Natural killer cell treated with Interleukin-12 subunit alpha and Interleukin-12 subunit beta and Interleukin-15 and Interleukin-18, amount 100 ng/mL, for 72 hours (primary cell): ENCODE results near the gene GRIFIN. TPM values are rescaled to one million over a fixed set of nuclear protein-coding genes. Genes with fewer than 3 reads are reported as not detected.

Source experiments
- ATAC-seq, 2 donors: fragments of 150-1000 bp; cut with Tn5 transposase in 1 of 2; sonication (Bioruptor Pico), chemical (Tn5 transposase) in 1 of 2; 2 replicates each; pipeline ENCODE4 v1.10.0; 2021
- DNase-seq: peaks from one replicate; pipeline ENCODE4 v3.0.0; 2022; ENCODE audit warnings: low spot score
- H3K27ac Mint-ChIP-seq, 2 donors: 1 replicate in 1 of 2; 2 replicates in 1 of 2; pipeline ENCODE4 v1.8.0; 2022; ENCODE audit warnings: mixed read lengths in 2 of 2, mild to moderate bottlenecking in 1 of 2, moderate library complexity in 1 of 2
- H3K27me3 Mint-ChIP-seq, 2 donors: 1 replicate in 1 of 2; 2 replicates in 1 of 2; pipeline ENCODE4 v1.8.0; 2022; ENCODE audit warnings: mixed read lengths in 2 of 2
- H3K36me3 Mint-ChIP-seq: one replicate; pipeline ENCODE4 v1.8.0; 2022; ENCODE audit warnings: mixed read lengths
- H3K4me1 Mint-ChIP-seq, 2 donors: 1 replicate in 1 of 2; 2 replicates in 1 of 2; pipeline ENCODE4 v1.8.0; 2022; ENCODE audit warnings: low read depth in 2 of 2, mixed read lengths in 2 of 2, mild to moderate bottlenecking in 1 of 2
- H3K4me3 Mint-ChIP-seq: one replicate; pipeline ENCODE4 v1.8.0; 2022; ENCODE audit warnings: mixed read lengths
- H3K9me3 Mint-ChIP-seq: 2 replicates; pipeline ENCODE4 v1.8.0; 2022; ENCODE audit warnings: mixed read lengths
- total RNA-seq, 2 donors: library from RNA; stranded (reverse); gene quantifications; one replicate each; pipeline ENCODE4 v1.2.3, GENCODE V29; 2022

GRIFIN gene
- total RNA-seq, 2 donors from 2014 or later = not detected

DNA sequence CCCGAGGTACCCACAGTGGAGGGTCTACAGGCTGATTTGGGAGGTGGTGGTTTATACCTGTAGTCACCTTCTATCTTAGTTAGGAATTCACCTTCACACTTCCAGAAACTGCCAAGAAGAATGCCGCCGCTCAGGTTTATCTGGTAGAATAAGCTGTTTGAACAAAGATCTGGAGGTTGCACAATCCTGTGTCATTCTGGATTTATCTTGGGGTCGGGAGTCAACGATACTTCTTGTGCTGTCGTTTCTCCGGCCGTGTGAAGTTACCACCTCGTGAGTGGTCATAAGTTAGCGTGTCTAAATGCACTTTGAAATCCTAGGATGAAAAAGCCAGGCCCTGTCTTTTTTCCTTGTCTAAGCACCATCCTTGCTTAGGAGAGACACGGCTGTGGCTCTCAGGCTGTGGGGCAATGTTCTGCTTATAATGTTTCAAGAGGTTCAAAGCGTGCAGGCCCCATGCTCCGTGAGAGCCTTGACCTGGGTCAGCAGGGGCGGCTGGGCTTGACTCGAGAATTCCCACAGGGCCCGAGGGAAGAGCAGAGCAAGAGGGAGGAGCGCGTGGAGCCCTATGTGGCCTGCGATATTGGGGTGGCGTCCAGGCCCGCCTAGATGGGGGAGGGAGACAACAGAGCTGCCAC, 35.5 kb downstream of the GRIFIN start:
- no peak for ATAC-seq
- no peaks in the 10 kb centered on the region for H3K9me3 Mint-ChIP-seq
- no peak overlapping the region for H3K4me3 Mint-ChIP-seq
- no peak for DNase-seq
- no peaks in the 10 kb centered on the region for H3K36me3 Mint-ChIP-seq
- H3K27ac Mint-ChIP-seq = peak overlapping the region; percentile 40 to 90
- peaks cover 26 to 42% of the 10 kb centered on the region in 2 donors for H3K4me1 Mint-ChIP-seq
- H3K27me3 Mint-ChIP-seq = no peaks in the 10 kb centered on the region

DNA sequence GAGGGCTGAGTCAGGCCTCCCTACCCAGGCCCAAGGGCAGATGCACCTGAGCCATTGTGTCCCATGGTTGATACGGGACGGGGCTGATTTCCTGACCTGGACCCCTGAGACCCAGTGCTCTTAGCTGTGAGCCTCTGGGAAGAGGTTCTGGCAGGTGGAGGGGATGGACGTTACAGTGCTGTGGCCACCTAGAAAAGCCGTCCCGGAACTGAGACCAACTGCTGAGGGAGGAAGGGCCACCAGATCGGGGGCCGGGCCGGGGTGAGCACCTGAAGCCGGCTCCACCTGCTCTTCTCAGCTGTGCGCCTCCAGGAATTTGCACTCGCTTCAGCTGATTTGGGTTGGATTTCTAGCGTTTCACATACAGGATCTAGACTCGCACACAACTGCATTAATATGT, 37.4 kb downstream of the GRIFIN start:
- DNase-seq (no peak), ATAC-seq (no peak)
- Mint-ChIP-seq H3K4me1 (peaks cover 36 to 51% of the 10 kb centered on the region in 2 donors), H3K36me3 (no peaks in the 10 kb centered on the region), H3K4me3 (no peak overlapping the region), H3K9me3 (no peaks in the 10 kb centered on the region), H3K27me3 (no peaks in the 10 kb centered on the region), H3K27ac (peak overlapping the region in 1 of 2 donors; percentile 67)

DNA sequence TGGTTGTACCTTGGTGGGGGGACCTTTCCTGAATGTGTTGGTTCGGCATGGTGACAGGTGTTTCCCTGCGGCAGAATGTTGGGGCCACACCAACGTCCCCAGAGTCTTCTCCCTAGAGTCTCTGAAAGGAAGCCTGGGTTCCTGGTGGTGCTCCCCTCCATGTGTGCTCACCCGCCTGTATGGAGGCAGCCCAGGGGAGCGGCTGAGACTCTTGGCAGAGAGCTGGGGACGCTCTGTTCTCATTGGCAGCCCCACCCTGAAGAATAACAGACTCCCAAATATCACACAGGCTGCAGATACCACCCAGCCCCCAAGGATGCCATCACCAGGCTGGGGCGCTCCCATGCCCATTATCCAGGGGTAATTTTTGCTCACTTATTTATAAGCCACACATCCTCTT, 38.0 kb downstream of the GRIFIN start:
- Mint-ChIP-seq H3K27me3 (no peaks in the 10 kb centered on the region), H3K4me1 (peaks cover 36 to 51% of the 10 kb centered on the region in 2 donors), H3K9me3 (no peaks in the 10 kb centered on the region), H3K27ac (peak overlapping the region in 1 of 2 donors; percentile 67), H3K36me3 (no peaks in the 10 kb centered on the region), H3K4me3 (no peak overlapping the region)
- DNase-seq = no peak
- no peak for ATAC-seq

DNA sequence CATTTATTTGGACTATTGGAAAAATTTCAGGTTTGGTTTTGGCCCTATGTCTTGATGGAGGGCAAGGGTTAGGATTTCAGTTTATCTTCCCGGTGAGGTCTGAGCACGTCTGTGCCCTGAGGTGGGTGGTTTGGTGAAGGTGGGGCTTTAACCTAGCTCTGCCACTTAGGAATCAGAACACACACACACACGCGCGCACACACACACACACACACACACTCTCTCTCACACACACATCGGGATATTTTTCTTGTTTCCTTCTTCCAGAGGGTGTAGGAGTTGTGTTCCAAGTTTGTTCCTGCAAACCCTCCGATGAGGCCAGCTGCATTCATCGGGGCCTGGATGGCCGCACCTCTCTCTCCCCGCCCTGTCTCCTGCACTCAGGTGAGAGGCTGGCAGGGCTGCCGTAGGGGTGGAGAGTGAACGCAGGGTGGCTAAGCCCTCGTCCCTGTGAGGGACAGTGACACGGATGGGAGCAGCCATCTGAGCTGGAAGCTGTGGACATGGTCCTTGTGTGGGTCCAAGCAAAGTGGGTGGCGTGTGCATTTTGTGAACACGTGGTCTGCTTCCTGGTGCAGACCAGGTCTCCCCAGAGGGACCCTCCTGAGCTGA, 38.6 kb downstream of the GRIFIN start:
- DNase-seq (no peak), ATAC-seq (no peak)
- Mint-ChIP-seq H3K27ac (no peak overlapping the region), H3K36me3 (no peaks in the 10 kb centered on the region), H3K9me3 (no peaks in the 10 kb centered on the region), H3K27me3 (no peaks in the 10 kb centered on the region), H3K4me1 (peaks cover 36 to 51% of the 10 kb centered on the region in 2 donors), H3K4me3 (no peak overlapping the region)

DNA sequence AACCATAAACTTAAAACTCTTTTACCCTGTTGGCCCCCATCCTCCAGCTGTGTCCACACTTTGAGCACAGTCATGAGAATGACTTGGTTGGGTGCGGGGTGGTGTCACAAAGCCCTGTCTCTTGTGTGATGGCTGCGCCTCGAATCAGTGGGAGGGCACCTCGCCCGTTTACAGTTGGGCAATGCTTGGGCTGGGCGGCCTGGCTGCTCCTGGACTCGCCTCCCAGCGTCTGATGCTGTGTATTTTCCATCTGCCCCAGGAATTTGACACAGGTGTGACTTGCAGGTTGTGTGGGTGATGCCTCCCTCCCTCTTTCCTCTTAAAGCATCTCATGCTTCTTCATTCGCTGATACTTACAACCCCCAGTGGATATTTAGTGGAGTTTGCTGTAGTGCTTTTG, 39.1 kb downstream of the GRIFIN start:
- H3K4me3 Mint-ChIP-seq = no peak overlapping the region
- no peak for ATAC-seq
- no peaks in the 10 kb centered on the region for H3K9me3 Mint-ChIP-seq
- no peak for DNase-seq
- H3K36me3 Mint-ChIP-seq = no peaks in the 10 kb centered on the region
- no peaks in the 10 kb centered on the region for H3K27me3 Mint-ChIP-seq
- H3K4me1 Mint-ChIP-seq = peaks cover 35 to 52% of the 10 kb centered on the region in 2 donors
- H3K27ac Mint-ChIP-seq = no peak overlapping the region

DNA sequence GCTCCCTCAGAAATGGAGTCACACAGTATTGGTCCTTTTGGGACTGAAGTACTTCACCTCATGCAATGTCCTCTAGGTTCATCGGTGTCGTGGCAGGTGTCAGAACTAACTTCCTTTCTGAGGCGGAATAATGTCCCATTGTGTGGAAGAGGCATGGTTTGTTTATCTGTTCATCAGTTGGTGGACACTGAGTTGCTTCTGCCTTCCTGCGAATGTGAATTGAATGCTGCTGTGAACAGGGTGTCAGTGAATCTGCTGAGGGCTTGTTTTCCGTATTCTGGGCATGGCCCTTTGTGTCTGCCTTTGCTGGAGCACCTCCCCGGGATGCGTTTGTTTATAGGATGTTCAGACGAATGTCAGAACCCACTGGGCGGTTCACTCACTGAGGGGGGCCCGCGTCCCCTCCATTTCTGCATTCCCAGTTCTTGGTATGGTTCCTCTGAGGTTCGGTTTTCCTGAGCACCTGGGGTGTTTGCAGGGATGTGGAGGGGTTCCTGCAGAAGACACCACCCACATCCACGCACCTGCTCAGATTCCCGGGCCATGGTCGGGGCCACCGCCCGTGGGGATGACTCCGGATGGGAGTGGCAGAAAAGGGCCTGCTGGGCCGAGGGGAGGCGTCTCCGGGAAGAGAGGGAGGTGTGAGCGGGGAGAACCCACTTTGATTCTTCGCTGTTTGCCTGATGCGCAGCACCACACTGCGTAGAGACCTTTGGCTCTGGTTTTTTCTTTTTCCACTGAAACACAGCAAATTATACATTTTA, 39.7 kb downstream of the GRIFIN start:
- ATAC-seq = no peak
- H3K4me3 Mint-ChIP-seq = no peak overlapping the region
- no peaks in the 10 kb centered on the region for H3K36me3 Mint-ChIP-seq
- no peaks in the 10 kb centered on the region for H3K27me3 Mint-ChIP-seq
- H3K9me3 Mint-ChIP-seq = no peaks in the 10 kb centered on the region
- peaks cover 34 to 52% of the 10 kb centered on the region in 2 donors for H3K4me1 Mint-ChIP-seq
- DNase-seq = no peak
- peak overlapping the region in 1 of 2 donors; percentile 60 for H3K27ac Mint-ChIP-seq

DNA sequence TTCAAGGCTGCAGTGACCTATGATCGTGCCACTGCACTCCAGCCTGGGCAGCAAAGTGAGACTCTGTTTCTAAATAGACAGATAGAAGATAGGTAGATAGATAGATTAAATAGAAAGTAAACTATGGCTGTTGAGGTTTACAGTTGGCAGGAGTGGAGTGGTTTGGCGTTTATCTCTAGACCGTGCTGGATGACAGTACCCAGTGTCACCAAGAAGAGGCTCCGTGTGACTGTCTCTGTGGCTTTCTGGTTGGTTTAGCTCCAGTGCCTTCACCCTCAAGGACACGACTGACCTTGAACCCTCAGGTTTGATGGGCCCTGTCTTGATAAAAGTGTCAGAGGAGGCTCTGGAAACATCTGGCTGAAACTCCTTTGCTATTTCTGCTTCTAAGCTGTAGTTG, 41.1 kb downstream of the GRIFIN start:
- Mint-ChIP-seq H3K36me3 (peaks cover 6% of the 10 kb centered on the region), H3K27ac (peak overlapping the region in 1 of 2 donors; percentile 60), H3K4me1 (peaks cover 26 to 47% of the 10 kb centered on the region in 2 donors), H3K27me3 (no peaks in the 10 kb centered on the region), H3K4me3 (no peak overlapping the region), H3K9me3 (peaks cover 4% of the 10 kb centered on the region)
- no peak for ATAC-seq
- no peak for DNase-seq

DNA sequence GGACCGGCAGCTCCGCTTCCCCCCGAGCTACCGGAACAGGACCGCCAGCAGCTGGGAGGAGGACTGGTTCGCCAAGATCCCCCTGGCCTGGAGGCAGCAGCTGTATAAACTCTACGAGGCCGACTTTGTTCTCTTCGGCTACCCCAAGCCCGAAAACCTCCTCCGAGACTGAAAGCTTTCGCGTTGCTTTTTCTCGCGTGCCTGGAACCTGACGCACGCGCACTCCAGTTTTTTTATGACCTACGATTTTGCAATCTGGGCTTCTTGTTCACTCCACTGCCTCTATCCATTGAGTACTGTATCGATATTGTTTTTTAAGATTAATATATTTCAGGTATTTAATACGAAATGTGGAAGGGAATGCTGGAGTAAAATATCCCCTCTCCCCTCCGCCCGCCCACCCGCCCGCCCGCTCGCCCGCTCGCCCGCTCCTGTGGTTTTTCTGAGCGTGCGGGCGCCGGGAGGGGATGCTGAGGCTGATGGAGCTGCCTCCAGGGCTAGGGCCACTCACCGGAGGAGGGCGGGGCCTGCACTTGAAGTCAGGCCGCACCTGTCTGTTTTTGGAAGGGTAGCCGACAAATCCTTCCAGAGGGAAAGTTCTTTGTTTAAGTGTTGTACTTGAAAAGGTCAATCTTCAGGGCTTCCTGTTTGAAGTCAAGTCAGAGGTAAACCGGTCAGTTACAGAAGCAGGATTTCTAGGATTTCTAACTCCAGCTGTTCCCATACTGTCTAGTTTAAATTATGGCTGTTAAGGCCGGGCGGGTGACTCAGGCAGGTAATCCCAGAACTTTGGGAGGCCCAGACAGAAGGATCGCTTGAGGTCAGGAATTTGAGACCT, 42.3 kb downstream of the GRIFIN start:
- Mint-ChIP-seq H3K27ac (no peak overlapping the region), H3K36me3 (peaks cover 6% of the 10 kb centered on the region), H3K9me3 (peaks cover 4% of the 10 kb centered on the region), H3K4me1 (peaks cover 34 to 53% of the 10 kb centered on the region in 2 donors), H3K27me3 (no peaks in the 10 kb centered on the region), H3K4me3 (no peak overlapping the region)
- ATAC-seq = no peak
- DNase-seq = no peak

DNA sequence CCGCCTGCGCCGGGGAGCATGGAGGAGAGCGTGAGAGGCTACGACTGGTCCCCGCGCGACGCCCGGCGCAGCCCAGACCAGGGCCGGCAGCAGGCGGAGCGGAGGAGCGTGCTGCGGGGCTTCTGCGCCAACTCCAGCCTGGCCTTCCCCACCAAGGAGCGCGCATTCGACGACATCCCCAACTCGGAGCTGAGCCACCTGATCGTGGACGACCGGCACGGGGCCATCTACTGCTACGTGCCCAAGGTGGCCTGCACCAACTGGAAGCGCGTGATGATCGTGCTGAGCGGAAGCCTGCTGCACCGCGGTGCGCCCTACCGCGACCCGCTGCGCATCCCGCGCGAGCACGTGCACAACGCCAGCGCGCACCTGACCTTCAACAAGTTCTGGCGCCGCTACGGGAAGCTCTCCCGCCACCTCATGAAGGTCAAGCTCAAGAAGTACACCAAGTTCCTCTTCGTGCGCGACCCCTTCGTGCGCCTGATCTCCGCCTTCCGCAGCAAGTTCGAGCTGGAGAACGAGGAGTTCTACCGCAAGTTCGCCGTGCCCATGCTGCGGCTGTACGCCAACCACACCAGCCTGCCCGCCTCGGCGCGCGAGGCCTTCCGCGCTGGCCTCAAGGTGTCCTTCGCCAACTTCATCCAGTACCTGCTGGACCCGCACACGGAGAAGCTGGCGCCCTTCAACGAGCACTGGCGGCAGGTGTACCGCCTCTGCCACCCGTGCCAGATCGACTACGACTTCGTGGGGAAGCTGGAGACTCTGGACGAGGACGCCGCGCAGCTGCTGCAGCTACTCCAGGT, 43.1 kb downstream of the GRIFIN start:
- Mint-ChIP-seq H3K9me3 (peaks cover 4% of the 10 kb centered on the region), H3K27ac (no peak overlapping the region), H3K4me3 (no peak overlapping the region), H3K36me3 (peaks cover 6% of the 10 kb centered on the region), H3K4me1 (peaks cover 42 to 52% of the 10 kb centered on the region in 2 donors), H3K27me3 (no peaks in the 10 kb centered on the region)
- DNase-seq = no peak
- no peak for ATAC-seq

DNA sequence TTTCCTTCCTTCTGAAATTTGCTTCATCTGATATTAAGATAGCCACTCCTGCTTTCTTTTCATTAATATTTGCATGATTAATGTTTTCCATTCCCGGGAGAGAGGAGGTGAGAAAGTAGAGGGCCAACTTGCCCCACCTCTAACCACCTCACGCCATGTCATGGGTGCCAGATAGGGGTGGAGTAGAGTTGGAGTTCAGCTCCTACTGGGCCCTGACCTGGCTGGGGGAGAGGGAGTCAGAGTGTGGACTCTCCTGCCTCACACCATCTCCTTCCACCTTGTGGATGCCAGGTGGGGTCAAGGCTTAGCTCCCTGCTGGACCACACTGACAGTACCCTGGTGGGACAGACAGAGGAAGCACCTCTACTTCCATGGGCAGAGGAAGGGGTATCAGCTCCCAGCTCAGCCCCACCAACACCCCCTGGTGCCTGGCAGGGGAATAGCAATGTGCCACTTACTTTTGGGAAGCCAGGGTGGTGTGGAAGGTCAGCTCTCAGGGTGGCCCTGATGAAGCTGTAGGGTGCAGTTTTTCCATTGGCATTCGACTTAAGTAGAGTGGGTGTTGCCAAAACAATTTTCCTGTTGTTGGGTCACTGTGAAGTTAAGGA, 44.8 kb downstream of the GRIFIN start:
- Mint-ChIP-seq H3K4me1 (peaks cover 47 to 54% of the 10 kb centered on the region in 2 donors), H3K27ac (no peak overlapping the region), H3K9me3 (peaks cover 4% of the 10 kb centered on the region), H3K27me3 (no peaks in the 10 kb centered on the region), H3K36me3 (peaks cover 6% of the 10 kb centered on the region), H3K4me3 (no peak overlapping the region)
- DNase-seq (no peak), ATAC-seq (peak; percentile 71 to 81)

DNA sequence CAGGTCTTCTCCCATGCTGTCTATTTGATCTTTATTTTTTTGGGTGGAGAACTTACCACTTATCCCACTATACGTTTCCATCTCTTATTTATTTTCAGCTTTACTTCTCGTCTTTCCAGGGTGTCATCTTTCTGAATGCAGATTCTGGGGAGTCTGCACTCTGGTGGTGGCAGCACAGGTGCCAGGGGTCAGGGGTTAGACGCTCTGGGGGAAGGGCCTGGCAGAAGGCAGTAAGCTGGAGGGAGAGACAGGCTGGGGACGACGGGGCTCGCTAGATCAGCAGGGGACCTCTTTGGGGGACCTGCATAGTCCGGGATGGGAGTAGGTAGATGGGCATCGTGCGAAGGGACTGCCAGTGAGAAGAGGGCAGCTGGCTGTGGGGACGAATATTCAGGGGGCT, 50.4 kb downstream of the GRIFIN start:
- DNase-seq (no peak), ATAC-seq (no peak)
- Mint-ChIP-seq H3K36me3 (peaks cover under 1% of the 10 kb centered on the region), H3K27me3 (no peaks in the 10 kb centered on the region), H3K4me1 (peaks cover 42 to 45% of the 10 kb centered on the region in 2 donors), H3K4me3 (no peak overlapping the region), H3K27ac (peak overlapping the region; percentile 2 to 44), H3K9me3 (peaks cover under 1% of the 10 kb centered on the region)
